BE2C (cell line): Measurements from ENCODE around the gene ZNF385B.

ENCODE experiments used
- DNase-seq: peaks from one replicate; pipeline ENCODE4 v3.0.0-alpha.2; 2020
- H3K27me3 ChIP-seq: fragments of 250-450 bp; sonication (Bioruptor Pico); 2 replicates; pipeline ENCODE4 v1.5.1; 2020; ENCODE audit warnings: mild to moderate bottlenecking
- H3K36me3 ChIP-seq: fragments of 250-450 bp; sonication (Bioruptor Pico); 2 replicates; pipeline ENCODE4 v1.5.1; 2020; ENCODE audit warnings: mild to moderate bottlenecking
- H3K4me1 ChIP-seq: fragments of 250-450 bp; sonication (Bioruptor Pico); 2 replicates; pipeline ENCODE4 v1.5.1; 2020
- H3K4me3 ChIP-seq: 2 replicates; pipeline ENCODE4 v1.5.1; 2011; ENCODE audit warnings: low read depth, low read length
- H3K9me3 ChIP-seq: fragments of 250-450 bp; sonication (Bioruptor Pico); 2 replicates; pipeline ENCODE4 v1.5.1; 2020
- CTCF ChIP-seq: IDR thresholded peaks from 2 replicates; pipeline ENCODE4 v1.5.1; 2012; ENCODE audit warnings: mild to moderate bottlenecking, low read depth, low read length

The ZNF385B gene

DNA sequence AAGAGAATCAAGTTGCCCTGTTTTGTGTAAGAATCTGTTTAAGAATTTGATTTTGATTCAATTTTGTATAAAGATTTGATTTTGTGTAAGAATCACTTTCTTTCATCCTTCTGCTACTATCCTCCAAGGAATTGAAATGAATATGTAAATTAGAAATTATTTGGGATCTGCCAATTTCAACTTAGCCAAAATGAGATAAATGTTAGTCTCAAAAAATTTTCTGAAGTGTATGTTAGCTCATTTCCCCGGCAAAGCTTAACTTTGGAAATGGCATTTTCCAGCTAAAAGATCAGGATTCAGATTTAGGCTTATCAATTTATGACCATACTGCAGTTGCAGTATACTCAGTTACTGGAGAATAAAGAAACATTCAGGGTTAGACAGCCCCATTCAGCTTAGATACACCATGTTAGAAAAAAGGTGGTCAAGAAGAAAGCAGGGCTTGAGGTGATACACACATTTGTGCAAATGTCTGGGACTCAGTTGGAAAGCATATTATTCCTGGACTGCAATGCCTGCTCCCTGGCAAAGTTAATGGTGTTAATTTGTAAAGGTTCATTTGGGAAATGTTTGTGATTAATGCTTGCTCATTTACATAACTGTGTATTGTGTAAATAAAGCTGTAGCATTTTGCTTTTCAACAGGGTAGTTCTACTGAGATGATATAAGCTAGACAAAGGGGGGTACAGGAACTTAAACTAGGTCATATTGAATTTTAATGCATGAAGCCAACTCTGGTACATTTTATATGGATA lies 349.0 kb downstream of the ZNF385B start:
- Histone ChIP-seq H3K4me3 (no peak overlapping the region), H3K9me3 (no peaks in the 10 kb centered on the region), H3K36me3 (no peaks in the 10 kb centered on the region), H3K27me3 (no peaks in the 10 kb centered on the region), H3K4me1 (no peaks in the 10 kb centered on the region)
- DNase-seq, result no peak
- TF ChIP-seq CTCF, result no peak

GRCh38 chr2:179511105-179511789 lies 350.2 kb downstream of the ZNF385B start:
- no peak for DNase-seq
- Histone ChIP-seq H3K4me1 (no peaks in the 10 kb centered on the region), H3K9me3 (no peaks in the 10 kb centered on the region), H3K4me3 (no peak overlapping the region), H3K36me3 (no peaks in the 10 kb centered on the region), H3K27me3 (no peaks in the 10 kb centered on the region)
- TF ChIP-seq CTCF, result no peak

DNA sequence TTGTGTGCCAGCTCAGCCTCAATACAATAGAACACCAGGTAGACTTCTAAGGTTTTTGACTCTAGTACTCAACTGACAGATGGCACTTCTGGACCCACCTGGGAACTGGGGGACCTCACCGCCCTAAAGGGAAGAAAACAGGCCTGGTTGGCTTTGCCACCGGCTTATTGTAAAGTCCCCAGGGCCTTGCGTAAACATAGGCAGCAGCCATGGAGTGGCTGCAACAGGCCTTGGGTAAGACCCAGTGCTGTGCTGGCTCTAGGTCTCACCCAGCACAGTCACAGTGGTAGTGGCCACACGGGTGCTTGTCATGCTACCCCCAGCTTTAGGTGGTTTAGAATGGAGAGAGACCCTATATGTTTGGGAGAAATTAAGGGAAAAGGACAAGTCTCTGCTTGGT lies 366.1 kb downstream of the ZNF385B start:
- no peak for DNase-seq
- no peak for TF ChIP-seq CTCF

GRCh38 chr2:179488563-179488962 lies 372.8 kb downstream of the ZNF385B start:
- Histone ChIP-seq H3K4me3 (no peak overlapping the region), H3K27me3 (no peaks in the 10 kb centered on the region), H3K9me3 (no peaks in the 10 kb centered on the region), H3K36me3 (no peaks in the 10 kb centered on the region), H3K4me1 (no peaks in the 10 kb centered on the region)
- DNase-seq, result no peak
- no peak for TF ChIP-seq CTCF

More for the DNA sequence above, 366.1 kb downstream of the ZNF385B start:
- Histone ChIP-seq H3K9me3 (no peaks in the 10 kb centered on the region), H3K36me3 (no peaks in the 10 kb centered on the region), H3K4me1 (no peaks in the 10 kb centered on the region), H3K27me3 (no peaks in the 10 kb centered on the region), H3K4me3 (no peak overlapping the region)

- H3K27me3 ChIP-seq, result no peaks in the 10 kb centered on the region
- DNase-seq, result no peak
- TF ChIP-seq CTCF, result no peak
These were observed 374.2 kb downstream of the ZNF385B start for GRCh38 chr2:179487010-179487731.

More at GRCh38 chr2:179487010-179487731, 374.2 kb downstream of the ZNF385B start:
- no peak overlapping the region for H3K4me3 ChIP-seq
- no peaks in the 10 kb centered on the region for H3K9me3 ChIP-seq
- no peaks in the 10 kb centered on the region for H3K4me1 ChIP-seq
- no peaks in the 10 kb centered on the region for H3K36me3 ChIP-seq
